ENCODE measurements around the gene PRSS1. TPM values are rescaled to one million over a fixed set of nuclear protein-coding genes. Genes with fewer than 3 reads are reported as not detected.

The PRSS1 gene
- total RNA-seq, 1 donor, result not detected

DNA sequence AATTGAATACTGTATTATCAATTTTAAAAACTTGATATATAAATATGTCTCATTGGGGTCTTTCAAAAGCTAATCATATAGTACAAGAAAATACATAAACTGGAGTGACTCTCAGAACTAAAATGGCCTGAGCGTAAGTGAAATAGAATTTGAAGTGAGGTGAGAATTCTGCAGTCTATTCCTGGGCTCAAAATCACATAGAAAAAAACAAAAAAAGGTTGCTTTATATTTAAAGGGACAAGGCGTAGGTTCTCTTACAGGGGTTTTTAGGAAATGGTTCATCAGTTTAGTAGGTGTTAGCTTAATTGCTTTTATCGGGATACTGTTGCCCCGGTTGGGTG, 36.7 kb upstream of the PRSS1 start:
- no peak for DNase-seq (ENCODE audit: low read depth)
- H3K4me3 ChIP-seq (ENCODE audit: low read depth, low read length), result no peak overlapping the region
- TF ChIP-seq, protein P1, sequence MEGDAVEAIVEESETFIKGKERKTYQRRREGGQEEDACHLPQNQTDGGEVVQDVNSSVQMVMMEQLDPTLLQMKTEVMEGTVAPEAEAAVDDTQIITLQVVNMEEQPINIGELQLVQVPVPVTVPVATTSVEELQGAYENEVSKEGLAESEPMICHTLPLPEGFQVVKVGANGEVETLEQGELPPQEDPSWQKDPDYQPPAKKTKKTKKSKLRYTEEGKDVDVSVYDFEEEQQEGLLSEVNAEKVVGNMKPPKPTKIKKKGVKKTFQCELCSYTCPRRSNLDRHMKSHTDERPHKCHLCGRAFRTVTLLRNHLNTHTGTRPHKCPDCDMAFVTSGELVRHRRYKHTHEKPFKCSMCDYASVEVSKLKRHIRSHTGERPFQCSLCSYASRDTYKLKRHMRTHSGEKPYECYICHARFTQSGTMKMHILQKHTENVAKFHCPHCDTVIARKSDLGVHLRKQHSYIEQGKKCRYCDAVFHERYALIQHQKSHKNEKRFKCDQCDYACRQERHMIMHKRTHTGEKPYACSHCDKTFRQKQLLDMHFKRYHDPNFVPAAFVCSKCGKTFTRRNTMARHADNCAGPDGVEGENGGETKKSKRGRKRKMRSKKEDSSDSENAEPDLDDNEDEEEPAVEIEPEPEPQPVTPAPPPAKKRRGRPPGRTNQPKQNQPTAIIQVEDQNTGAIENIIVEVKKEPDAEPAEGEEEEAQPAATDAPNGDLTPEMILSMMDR (IDR thresholded peaks at IDR 0.05; ENCODE audit: insufficient read depth, low read depth, low read length), result no peak

GRCh38 chr7:142714375-142714774, 34.9 kb upstream of the PRSS1 start:
- no peak for DNase-seq (ENCODE audit: low read depth)
- TF ChIP-seq, protein P1 (IDR thresholded peaks at IDR 0.05; ENCODE audit: insufficient read depth, low read depth, low read length), result no peak
- no peak overlapping the region for H3K4me3 ChIP-seq (ENCODE audit: low read depth, low read length)

- H3K4me3 ChIP-seq (ENCODE audit: low read depth, low read length), result no peak overlapping the region
- peak; percentile 5 for DNase-seq (ENCODE audit: low read depth)
- TF ChIP-seq, protein P1 (IDR thresholded peaks at IDR 0.05; ENCODE audit: insufficient read depth, low read depth, low read length), result no peak
These were observed 32.7 kb upstream of the PRSS1 start for GRCh38 chr7:142716596-142716995.

GRCh38 chr7:142717453-142717852, 31.8 kb upstream of the PRSS1 start:
- H3K4me3 ChIP-seq (ENCODE audit: low read depth, low read length), result no peak overlapping the region
- no peak for DNase-seq (ENCODE audit: low read depth)
- TF ChIP-seq, protein P1 (IDR thresholded peaks at IDR 0.05; ENCODE audit: insufficient read depth, low read depth, low read length), result no peak

GRCh38 chr7:142718313-142718712, 31.0 kb upstream of the PRSS1 start:
- TF ChIP-seq, protein P1 (IDR thresholded peaks at IDR 0.05; ENCODE audit: insufficient read depth, low read depth, low read length), result no peak
- DNase-seq (ENCODE audit: low read depth), result peak; percentile 20

DNA sequence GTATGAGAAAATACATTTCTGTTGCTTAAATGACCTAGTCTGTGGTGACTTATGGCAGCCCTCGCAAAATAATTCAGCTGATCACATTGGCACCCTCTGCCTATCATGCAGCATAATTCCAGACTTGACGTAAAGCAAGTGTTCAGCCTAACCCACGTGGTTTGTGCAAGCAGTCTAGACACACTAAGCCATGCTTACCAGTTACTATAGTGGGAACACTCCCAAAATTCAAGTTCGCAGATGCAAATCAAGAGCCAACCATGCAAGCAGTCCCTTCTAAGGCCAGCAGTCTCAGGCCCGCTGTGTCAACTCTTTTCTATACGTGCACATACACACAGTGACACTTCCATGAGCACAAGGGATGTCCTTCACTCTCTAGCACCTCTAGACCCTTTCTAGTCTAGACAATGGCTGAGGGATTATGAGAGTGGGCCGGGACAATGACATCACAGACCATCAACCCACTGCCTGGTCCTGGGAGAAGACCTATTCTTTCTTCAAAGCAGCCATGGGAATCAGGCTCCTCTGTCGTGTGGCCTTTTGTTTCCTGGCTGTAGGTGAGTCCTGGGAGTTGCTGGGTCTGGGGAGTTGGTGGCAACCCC, 29.0 kb upstream of the PRSS1 start:
- H3K4me3 ChIP-seq (ENCODE audit: low read depth, low read length), result no peak overlapping the region
- no peak for DNase-seq (ENCODE audit: low read depth)
- TF ChIP-seq, protein P1 (IDR thresholded peaks at IDR 0.05; ENCODE audit: insufficient read depth, low read depth, low read length), result no peak

More at GRCh38 chr7:142718313-142718712, 31.0 kb upstream of the PRSS1 start:
- H3K4me3 ChIP-seq (ENCODE audit: low read depth, low read length), result no peak overlapping the region

- no peak for DNase-seq (ENCODE audit: low read depth)
- no peak overlapping the region for H3K4me3 ChIP-seq (ENCODE audit: low read depth, low read length)
- TF ChIP-seq, protein P1 (IDR thresholded peaks at IDR 0.05; ENCODE audit: insufficient read depth, low read depth, low read length), result no peak
These were observed 28.3 kb upstream of the PRSS1 start for GRCh38 chr7:142720986-142721385.
